GM08714 (cell line): Measurements from ENCODE around the gene KAZN.
"Not testable (repeated sequence)": the region's sequence is repeated elsewhere in the genome, so short reads cannot be mapped to it uniquely, and the experiment has no call there.

Experiments used
- H3K4me3 ChIP-seq: fragments of 200-500 bp; sonication (Bioruptor generic); 2 replicates; pipeline ENCODE4 v1.5.1; 2014; ENCODE audit warnings: mild to moderate bottlenecking, low read length, inconsistent platforms
- ZNF274 ChIP-seq: IDR thresholded peaks from 2 replicates; pipeline ENCODE4 v1.6.1; 2012; ENCODE audit warnings: mild to moderate bottlenecking, low read depth, low read length

Gene KAZN

GRCh38 chr1:14959059-14959694, 360.7 kb downstream of the KAZN start:
- TF ChIP-seq ZNF274, result no peak
- no peak overlapping the region for H3K4me3 ChIP-seq

- H3K4me3 ChIP-seq, result no peak overlapping the region
- no peak for TF ChIP-seq ZNF274
These were observed 363.3 kb downstream of the KAZN start for GRCh38 chr1:14961661-14962267.

- TF ChIP-seq ZNF274, result no peak
These were observed 363.9 kb downstream of the KAZN start for GRCh38 chr1:14962407-14962806.

GRCh38 chr1:14963791-14964710, 365.6 kb downstream of the KAZN start:
- H3K4me3 ChIP-seq, result not testable (repeated sequence)

More at GRCh38 chr1:14962407-14962806, 363.9 kb downstream of the KAZN start:
- H3K4me3 ChIP-seq, result no peak overlapping the region

- no peak for TF ChIP-seq ZNF274
- H3K4me3 ChIP-seq, result no peak overlapping the region
These were observed 366.2 kb downstream of the KAZN start for GRCh38 chr1:14964711-14965055.

GRCh38 chr1:14968251-14968851, 369.9 kb downstream of the KAZN start:
- TF ChIP-seq ZNF274, result no peak
- H3K4me3 ChIP-seq, result no peak overlapping the region

- TF ChIP-seq ZNF274, result no peak
- no peak overlapping the region for H3K4me3 ChIP-seq
These were observed 370.5 kb downstream of the KAZN start for GRCh38 chr1:14969006-14969405.

- no peak for TF ChIP-seq ZNF274
- no peak overlapping the region for H3K4me3 ChIP-seq
These were observed 371.8 kb downstream of the KAZN start for GRCh38 chr1:14970115-14970798.

GRCh38 chr1:14970799-14971141, 372.3 kb downstream of the KAZN start:
- H3K4me3 ChIP-seq, result no peak overlapping the region
- TF ChIP-seq ZNF274, result no peak

GRCh38 chr1:14971221-14971620, 372.7 kb downstream of the KAZN start:
- no peak overlapping the region for H3K4me3 ChIP-seq
- TF ChIP-seq ZNF274, result no peak

- TF ChIP-seq ZNF274, result no peak
- H3K4me3 ChIP-seq, result no peak overlapping the region
These were observed 373.6 kb downstream of the KAZN start for GRCh38 chr1:14972107-14972506.

GRCh38 chr1:14973773-14974172, 375.3 kb downstream of the KAZN start:
- no peak overlapping the region for H3K4me3 ChIP-seq
- TF ChIP-seq ZNF274, result no peak

- H3K4me3 ChIP-seq, result no peak overlapping the region
- TF ChIP-seq ZNF274, result no peak
These were observed 375.9 kb downstream of the KAZN start for GRCh38 chr1:14974361-14974760.

- H3K4me3 ChIP-seq, result no peak overlapping the region
- no peak for TF ChIP-seq ZNF274
These were observed 376.6 kb downstream of the KAZN start for GRCh38 chr1:14975119-14975518.

GRCh38 chr1:14976256-14976655, 377.8 kb downstream of the KAZN start:
- no peak for TF ChIP-seq ZNF274
- no peak overlapping the region for H3K4me3 ChIP-seq
